GM18505 (cell line): ENCODE data around the gene COL11A1.

Experiments
- ATAC-seq: cut with Tn5 transposase; IDR thresholded peaks from one replicate; pipeline ENCODE4 v1.9.1; 2021; ENCODE audit not compliant: unreplicated experiment
- POLR2A ChIP-seq: IDR thresholded peaks from 4 replicates; pipeline ENCODE4 v1.6.1; 2011; ENCODE audit warnings: borderline replicate concordance; ENCODE audit not compliant: insufficient read depth, insufficient read length; ENCODE audit errors: extremely low read depth

The COL11A1 gene

GRCh38 chr1:103110701-103111100, 2.4 kb upstream of the COL11A1 start:
- TF ChIP-seq POLR2A: no peak
- no peak for ATAC-seq

DNA sequence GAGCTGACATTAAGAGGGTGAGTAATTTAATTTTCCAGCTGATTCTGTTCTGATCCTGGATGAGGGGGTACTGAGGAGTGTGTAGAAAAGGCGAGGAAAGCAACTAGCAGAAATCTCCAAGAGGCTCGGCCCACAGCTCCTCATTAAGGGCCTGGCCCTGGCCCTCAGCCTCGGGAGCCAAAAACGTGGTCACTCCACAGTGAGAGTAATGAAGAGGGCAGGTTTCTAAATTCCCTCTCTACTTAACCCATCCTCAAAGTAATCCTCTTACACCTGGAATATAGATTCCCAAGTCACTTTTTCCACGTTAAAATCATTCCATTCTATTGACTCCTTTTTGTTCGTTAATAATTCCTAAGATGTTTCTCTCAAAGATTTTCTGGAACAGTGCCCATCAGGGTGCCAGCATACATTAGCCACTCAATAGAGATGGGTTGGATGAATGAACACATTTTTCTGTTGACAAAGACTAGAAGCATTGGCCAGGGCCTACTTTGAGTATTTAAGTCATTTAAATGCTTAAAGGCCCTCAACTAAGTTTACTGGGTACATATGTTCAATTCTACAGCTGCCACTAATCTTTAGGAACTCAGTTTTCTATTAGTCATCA, 1.1 kb upstream of the COL11A1 start:
- no peak for ATAC-seq
- TF ChIP-seq POLR2A: no peak

DNA sequence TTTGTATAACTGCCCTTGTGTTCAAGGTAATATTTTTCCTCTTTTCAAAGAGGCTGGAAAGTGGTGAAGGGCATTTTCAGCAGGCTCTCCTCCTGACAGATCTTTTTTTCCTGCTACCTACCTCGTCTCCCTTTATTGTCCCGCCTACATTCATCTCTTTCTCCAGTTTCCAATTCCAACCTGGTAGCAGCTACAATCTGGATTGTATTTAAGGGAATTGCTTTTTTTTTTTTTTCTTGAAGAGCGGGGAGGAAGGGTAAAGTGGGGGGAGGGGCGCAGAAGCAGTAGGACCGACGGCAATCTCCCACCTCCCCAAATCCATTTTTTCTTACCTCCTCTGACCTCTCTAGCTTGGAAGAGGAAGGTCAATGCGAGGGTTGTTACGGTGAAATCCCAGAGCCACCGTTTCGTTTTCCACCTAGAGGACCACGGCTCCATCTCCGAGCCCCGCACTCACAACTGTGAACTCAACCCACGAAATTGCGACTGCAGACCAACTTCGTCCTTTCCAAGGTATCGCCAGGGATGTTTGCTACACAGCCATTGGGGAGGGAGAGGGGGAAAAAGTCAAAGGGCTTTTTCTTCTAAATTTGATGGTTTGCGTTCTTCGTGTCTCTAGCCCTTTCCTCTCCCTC, 464 bp downstream of the COL11A1 start:
- ATAC-seq: no peak
- no peak for TF ChIP-seq POLR2A

GRCh38 chr1:103106426-103107341, 1.6 kb downstream of the COL11A1 start:
- ATAC-seq: peak; percentile 82
- TF ChIP-seq POLR2A: no peak

GRCh38 chr1:103101399-103101798, 6.9 kb downstream of the COL11A1 start:
- ATAC-seq: no peak
- no peak for TF ChIP-seq POLR2A

DNA sequence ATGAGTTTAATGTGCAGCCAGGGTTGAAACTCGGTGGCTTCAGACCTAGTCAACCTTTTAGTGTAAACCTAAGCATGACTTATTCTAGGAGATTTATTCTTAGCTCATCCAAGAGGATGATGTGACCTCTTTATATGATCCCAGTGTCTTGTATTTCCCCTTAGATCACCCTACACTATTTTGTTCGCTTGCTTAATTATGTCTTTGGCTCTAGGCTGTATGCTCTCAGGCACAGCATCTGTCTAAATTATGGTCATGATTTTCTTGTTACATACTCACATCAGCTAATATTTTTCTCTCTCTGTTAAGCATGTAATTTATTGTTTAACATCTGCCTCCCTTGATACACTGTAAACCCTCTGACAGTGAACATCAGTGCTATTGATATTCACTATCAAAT, 19.1 kb downstream of the COL11A1 start:
- TF ChIP-seq POLR2A: no peak
- ATAC-seq: no peak

DNA sequence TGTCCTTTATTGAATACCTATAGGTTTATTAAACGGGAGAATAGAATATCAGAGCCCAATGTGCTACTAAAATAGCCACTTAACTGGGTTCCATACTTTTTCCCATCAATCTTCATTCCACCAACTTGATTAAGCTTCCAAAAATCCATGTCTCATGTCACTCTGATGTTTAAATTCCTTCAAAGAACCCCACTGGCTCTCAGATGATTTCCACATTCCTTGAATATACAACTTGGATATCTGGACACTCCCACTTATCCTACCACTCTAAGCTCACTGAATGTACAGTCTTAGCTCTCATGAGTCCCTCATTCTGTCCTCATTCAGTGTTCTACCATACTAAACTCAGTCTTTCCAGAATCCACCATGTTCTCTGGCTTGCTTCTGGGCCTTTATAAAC, 21.1 kb downstream of the COL11A1 start:
- TF ChIP-seq POLR2A: no peak
- no peak for ATAC-seq

DNA sequence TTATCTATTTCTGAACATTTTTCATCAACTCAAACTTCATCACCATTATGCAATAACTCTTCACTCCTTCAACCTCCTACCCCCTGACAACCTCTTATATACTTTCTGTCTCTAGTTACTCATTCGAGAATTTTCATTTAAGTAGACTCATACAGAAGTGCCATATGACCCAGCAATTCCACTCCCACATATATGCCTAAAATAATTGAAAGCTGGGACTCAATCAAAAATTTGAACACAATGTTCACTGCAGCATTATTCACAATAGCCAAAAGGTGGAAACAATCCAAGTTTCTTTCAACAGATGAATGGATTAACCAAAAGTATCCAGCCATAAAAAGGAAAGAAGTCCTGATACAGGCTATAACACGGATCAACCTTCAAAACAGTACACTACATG, 24.1 kb downstream of the COL11A1 start:
- no peak for TF ChIP-seq POLR2A
- ATAC-seq: no peak

DNA sequence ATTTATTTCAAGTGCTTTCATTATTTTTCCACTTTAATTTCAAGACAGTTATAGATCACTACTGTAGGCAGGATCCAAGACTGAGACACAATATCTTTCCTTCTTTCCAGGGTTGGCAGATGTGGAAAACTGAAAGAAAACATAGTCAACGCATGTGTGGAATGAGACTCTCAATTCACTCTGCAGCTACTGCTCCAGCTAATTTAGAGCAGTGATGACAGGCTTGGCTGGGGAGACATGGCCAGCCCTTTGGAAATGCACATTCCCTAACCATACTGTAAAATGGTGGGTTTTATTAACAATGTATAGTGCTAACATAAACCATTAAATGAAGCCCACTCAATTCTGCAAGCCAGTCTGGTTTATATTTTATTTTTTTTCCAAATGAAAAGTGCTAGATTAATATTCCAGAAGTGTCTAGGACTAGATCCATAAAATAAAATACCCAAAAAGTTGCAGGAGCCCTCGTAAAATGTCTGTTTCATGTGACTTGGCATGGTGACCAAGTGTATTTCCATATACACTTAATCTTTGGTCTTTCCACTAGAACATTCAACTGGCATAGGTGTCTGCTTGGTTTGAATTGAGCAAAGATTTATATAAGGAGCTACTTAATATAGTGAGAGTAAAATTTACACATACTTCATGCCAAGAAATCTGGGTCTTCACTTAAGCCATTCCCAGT, 32.9 kb downstream of the COL11A1 start:
- ATAC-seq: no peak
- no peak for TF ChIP-seq POLR2A

DNA sequence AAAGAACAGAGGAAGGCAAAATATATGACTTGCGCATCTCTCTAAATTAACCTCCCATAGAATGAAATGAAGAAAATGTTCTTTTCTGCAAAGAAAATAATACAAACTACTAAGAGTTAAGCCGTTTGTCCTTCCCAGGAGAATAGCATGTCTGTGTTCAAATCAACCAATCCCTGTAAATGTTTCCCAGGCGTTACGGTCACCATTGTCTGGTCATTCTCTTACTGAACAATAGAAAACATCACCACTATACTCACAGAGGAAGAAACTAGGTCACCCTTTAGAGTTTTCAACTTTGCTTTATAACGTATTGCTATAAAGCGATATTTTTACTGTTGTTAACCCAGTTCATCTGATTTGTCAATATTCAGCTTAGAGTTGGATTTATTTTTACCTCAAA, 34.1 kb downstream of the COL11A1 start:
- no peak for ATAC-seq
- no peak for TF ChIP-seq POLR2A

- no peak for ATAC-seq
- TF ChIP-seq POLR2A: no peak
These were observed 39.1 kb downstream of the COL11A1 start for GRCh38 chr1:103069201-103069600.

DNA sequence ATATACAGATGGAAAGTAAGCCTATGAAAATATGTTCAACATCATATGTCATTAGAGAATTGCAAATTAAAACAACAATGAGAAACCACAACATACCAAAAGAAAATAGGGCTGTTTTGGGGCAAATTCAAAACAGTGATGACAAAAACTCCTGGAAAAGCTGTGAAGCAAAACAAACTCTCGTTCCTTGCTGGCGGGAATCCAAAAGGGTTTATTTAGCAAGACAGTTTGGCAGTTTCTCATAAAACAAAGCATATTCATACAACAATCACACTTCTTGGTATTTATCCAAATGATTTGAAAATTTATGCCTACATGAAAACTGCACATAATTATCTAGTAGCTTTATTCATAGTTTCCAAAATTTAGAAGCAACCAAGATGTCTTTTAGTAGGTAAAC, 44.4 kb downstream of the COL11A1 start:
- ATAC-seq: no peak
- no peak for TF ChIP-seq POLR2A

DNA sequence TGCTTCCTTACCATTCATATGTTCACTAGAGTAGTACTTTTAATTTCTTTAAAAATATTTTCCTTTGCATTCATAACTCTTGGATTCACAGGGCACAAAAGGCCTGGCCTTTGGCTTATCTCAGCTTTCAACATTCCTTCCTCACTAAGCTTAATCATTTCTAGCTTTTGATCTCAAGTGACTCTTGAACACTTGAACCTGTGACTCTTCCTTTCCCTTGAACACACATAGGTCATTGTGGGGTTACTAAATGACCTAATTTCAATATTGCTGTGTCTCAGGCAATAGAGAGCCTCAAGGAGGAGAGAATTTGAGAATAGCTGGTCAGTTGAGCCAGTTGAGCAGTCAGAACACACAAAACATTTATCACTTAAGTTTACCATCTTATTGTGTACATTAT, 49.9 kb downstream of the COL11A1 start:
- no peak for TF ChIP-seq POLR2A
- ATAC-seq: no peak
